Osteoblast (primary cell): ENCODE data around the gene NCKAP5. TPM values are rescaled to one million over a fixed set of nuclear protein-coding genes. Genes with fewer than 3 reads are reported as not detected.

ENCODE experiments used
- DNase-seq: peaks from one replicate; pipeline ENCODE4 v3.0.0; 2011; ENCODE audit warnings: low spot score, mixed read lengths; ENCODE audit not compliant: insufficient read length; ENCODE audit errors: missing footprints
- H2AFZ ChIP-seq: 2 replicates; pipeline ENCODE4 v1.6.0; 2011; ENCODE audit warnings: mild to moderate bottlenecking, low read length
- H3K27ac ChIP-seq: 2 replicates; pipeline ENCODE4 v1.5.1; 2011; ENCODE audit warnings: mild to moderate bottlenecking, low read depth, low read length, moderate library complexity
- H3K27me3 ChIP-seq: 2 replicates; pipeline ENCODE4 v1.6.0; 2012; ENCODE audit warnings: mild to moderate bottlenecking, control low read depth, inconsistent platforms, low read length, moderate library complexity; ENCODE audit not compliant: insufficient read depth
- H3K36me3 ChIP-seq: 2 replicates; pipeline ENCODE4 v1.5.1; 2011; ENCODE audit warnings: mild to moderate bottlenecking, low read length, control low read depth, moderate library complexity; ENCODE audit not compliant: insufficient read depth
- H3K4me1 ChIP-seq: 2 replicates; pipeline ENCODE4 v1.5.1; 2011; ENCODE audit warnings: mild to moderate bottlenecking, low read length, control low read depth, moderate library complexity; ENCODE audit not compliant: insufficient read depth
- H3K4me2 ChIP-seq: 2 replicates; pipeline ENCODE4 v1.6.0; 2011; ENCODE audit warnings: mild to moderate bottlenecking, low read length; ENCODE audit not compliant: insufficient read depth
- H3K4me3 ChIP-seq: fragments of 200-600 bp; sonication (generic); 3 replicates; pipeline ENCODE4 v1.5.1; 2012; ENCODE audit warnings: mild to moderate bottlenecking, low read length, inconsistent platforms; ENCODE audit not compliant: insufficient read depth
- H3K79me2 ChIP-seq: 2 replicates; pipeline ENCODE4 v1.6.0; 2012; ENCODE audit warnings: mild to moderate bottlenecking, low read length, control low read depth, inconsistent platforms; ENCODE audit not compliant: insufficient read depth
- H3K9me3 ChIP-seq: 2 replicates; pipeline ENCODE4 v1.5.1; 2011; ENCODE audit warnings: low read depth, low read length, control low read depth
- H4K20me1 ChIP-seq: 2 replicates; pipeline ENCODE4 v1.6.0; 2012; ENCODE audit warnings: mild to moderate bottlenecking, low read length, control low read depth; ENCODE audit not compliant: insufficient read depth
- total RNA-seq: library from RNA; depleted of rRNA; stranded (reverse); fragments of >200 nt; gene quantifications from 2 replicates; pipeline ENCODE4 v1.2.3, GENCODE V29; 2012
- TF ChIP-seq, protein P1 (sequence below): IDR thresholded peaks from 2 replicates; pipeline ENCODE4 v1.5.1; 2011; ENCODE audit warnings: mild to moderate bottlenecking, low read depth, low read length, moderate library complexity; ENCODE audit errors: extremely low read depth

NCKAP5 gene
- total RNA-seq, 1 donor: 1.8 TPM

DNA sequence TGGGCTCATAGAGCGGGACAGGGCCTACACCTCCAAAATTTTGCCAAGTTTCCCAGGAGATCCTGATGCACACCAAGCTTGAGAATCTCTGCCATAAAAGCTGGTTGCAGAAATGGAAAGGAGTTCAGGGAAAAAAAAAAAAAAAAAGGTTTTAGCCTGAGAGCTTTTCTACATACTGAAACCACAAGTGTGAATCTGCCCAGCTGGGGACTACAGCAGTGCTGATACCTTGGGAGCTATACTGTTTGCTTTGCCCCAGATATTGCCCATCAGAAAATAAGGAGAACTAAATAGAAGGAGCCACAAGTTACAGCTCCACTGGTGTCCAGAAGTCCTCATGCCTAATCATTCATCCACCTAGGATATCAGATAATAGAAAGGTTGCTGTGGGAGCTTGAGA is 38.4 kb upstream of the NCKAP5 start:
- peaks cover 7% of the 10 kb centered on the region for H3K4me1 ChIP-seq
- no peaks in the 10 kb centered on the region for H4K20me1 ChIP-seq
- H3K9me3 ChIP-seq: no peaks in the 10 kb centered on the region
- DNase-seq: no peak
- no peak overlapping the region for H3K4me3 ChIP-seq
- no peaks in the 10 kb centered on the region for H3K79me2 ChIP-seq
- no peaks in the 10 kb centered on the region for H3K36me3 ChIP-seq
- no peak overlapping the region for H3K27ac ChIP-seq
- H3K4me2 ChIP-seq: no peak overlapping the region
- TF ChIP-seq, protein P1, sequence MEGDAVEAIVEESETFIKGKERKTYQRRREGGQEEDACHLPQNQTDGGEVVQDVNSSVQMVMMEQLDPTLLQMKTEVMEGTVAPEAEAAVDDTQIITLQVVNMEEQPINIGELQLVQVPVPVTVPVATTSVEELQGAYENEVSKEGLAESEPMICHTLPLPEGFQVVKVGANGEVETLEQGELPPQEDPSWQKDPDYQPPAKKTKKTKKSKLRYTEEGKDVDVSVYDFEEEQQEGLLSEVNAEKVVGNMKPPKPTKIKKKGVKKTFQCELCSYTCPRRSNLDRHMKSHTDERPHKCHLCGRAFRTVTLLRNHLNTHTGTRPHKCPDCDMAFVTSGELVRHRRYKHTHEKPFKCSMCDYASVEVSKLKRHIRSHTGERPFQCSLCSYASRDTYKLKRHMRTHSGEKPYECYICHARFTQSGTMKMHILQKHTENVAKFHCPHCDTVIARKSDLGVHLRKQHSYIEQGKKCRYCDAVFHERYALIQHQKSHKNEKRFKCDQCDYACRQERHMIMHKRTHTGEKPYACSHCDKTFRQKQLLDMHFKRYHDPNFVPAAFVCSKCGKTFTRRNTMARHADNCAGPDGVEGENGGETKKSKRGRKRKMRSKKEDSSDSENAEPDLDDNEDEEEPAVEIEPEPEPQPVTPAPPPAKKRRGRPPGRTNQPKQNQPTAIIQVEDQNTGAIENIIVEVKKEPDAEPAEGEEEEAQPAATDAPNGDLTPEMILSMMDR: no peak
- no peak overlapping the region for H2AFZ ChIP-seq
- H3K27me3 ChIP-seq: peaks cover under 1% of the 10 kb centered on the region

DNA sequence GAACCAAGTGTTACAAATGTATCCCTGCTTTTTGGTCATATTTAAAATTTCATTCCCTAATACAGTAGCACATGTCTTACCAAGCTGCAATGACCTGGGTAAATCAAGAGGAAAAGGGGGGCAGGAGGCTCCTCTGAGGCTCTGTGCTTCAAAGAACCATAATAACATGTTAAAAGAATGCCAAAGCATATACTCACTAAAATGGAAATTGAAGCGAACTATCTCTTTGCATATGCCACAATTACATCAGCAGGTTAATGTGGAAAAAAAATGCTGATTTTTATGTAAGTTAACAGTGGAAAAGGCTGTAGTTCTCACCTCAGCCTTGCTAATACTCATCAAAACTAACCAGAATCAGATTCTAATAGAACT is 37.5 kb upstream of the NCKAP5 start:
- no peaks in the 10 kb centered on the region for H4K20me1 ChIP-seq
- peaks cover 7% of the 10 kb centered on the region for H3K4me1 ChIP-seq
- no peaks in the 10 kb centered on the region for H3K79me2 ChIP-seq
- no peak for DNase-seq
- no peaks in the 10 kb centered on the region for H3K9me3 ChIP-seq
- H3K27ac ChIP-seq: no peak overlapping the region
- TF ChIP-seq, protein P1: no peak
- H2AFZ ChIP-seq: no peak overlapping the region
- H3K27me3 ChIP-seq: no peaks in the 10 kb centered on the region
- no peaks in the 10 kb centered on the region for H3K36me3 ChIP-seq
- H3K4me2 ChIP-seq: no peak overlapping the region
- H3K4me3 ChIP-seq: no peak overlapping the region

DNA sequence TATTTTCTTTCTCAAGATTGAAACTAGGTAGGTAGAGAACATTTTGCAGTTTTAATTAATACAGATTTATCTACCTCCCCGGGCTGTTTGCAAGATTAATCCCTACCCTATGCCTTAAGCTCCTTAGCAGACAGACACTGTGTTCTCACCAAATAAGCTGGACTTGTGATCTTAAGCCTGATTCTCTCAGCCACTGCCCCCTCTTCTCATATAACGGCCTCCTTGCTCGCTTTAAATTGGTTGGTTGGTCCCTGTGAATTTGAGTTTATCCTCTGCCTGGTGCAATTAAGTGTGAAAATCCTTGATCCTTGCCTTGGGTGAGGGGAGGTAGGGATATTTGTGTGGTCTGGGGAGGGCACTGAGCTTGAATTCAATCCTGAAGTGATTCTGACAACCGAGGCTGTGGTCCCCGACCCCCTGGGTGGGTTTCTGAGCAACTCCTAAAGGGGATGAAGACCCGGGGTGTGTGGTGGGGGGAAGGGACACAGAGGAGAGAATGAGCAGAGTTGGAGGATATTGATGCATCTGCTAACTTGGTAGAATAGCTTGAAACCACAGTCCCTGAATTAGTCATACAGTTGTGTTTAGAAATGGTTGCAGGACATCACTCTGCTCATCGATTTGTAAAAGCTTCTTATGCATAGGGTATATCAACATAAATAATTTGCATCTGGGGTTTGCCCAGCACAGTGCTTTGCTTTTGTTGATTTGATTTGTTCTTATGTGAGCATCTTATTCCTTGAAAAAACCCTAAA is 36.9 kb upstream of the NCKAP5 start:
- DNase-seq: no peak

DNA sequence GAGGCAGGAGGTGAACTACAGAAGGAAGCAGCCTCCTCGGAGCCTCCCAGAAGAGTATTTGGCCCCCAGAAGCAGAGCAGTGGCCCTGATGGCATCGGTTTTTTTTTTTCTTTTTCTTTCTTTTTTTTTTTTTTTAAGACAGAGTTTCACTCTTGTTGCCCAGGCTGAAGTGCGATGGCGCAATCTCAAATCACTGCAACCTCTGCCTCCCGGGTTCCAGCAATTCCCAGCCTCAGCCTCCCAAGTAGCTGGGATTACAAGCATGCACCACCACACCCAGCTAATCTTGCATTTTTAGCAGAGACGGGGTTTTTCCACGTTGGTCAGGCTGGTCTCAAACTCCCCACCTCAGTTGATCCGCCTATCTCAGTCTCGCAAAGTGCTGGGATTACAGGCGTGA is 34.8 kb upstream of the NCKAP5 start:
- Histone ChIP-seq H3K9me3 (no peaks in the 10 kb centered on the region), H2AFZ (no peak overlapping the region), H3K4me2 (no peak overlapping the region), H3K79me2 (no peaks in the 10 kb centered on the region), H3K27me3 (peaks cover 3% of the 10 kb centered on the region), H3K36me3 (no peaks in the 10 kb centered on the region), H4K20me1 (no peaks in the 10 kb centered on the region), H3K4me3 (no peak overlapping the region), H3K27ac (no peak overlapping the region), H3K4me1 (peaks cover 4% of the 10 kb centered on the region)
- no peak for DNase-seq
- TF ChIP-seq, protein P1: no peak

More for the DNA sequence above, 36.9 kb upstream of the NCKAP5 start:
- Histone ChIP-seq H3K4me1 (peaks cover 7% of the 10 kb centered on the region), H4K20me1 (no peaks in the 10 kb centered on the region), H3K9me3 (no peaks in the 10 kb centered on the region), H3K27ac (no peak overlapping the region), H3K79me2 (no peaks in the 10 kb centered on the region), H3K36me3 (no peaks in the 10 kb centered on the region), H3K4me3 (no peak overlapping the region), H3K4me2 (no peak overlapping the region), H2AFZ (no peak overlapping the region), H3K27me3 (no peaks in the 10 kb centered on the region)
- TF ChIP-seq, protein P1: no peak
